GM21717 (cell line): ENCODE measurements around the gene ANP32B.

Experiments used
- ATAC-seq: cut with Tn5 transposase; IDR thresholded peaks from one replicate; pipeline ENCODE4 v1.9.1; 2021; ENCODE audit warnings: mild to moderate bottlenecking, moderate library complexity; ENCODE audit not compliant: unreplicated experiment

The ANP32B gene

DNA sequence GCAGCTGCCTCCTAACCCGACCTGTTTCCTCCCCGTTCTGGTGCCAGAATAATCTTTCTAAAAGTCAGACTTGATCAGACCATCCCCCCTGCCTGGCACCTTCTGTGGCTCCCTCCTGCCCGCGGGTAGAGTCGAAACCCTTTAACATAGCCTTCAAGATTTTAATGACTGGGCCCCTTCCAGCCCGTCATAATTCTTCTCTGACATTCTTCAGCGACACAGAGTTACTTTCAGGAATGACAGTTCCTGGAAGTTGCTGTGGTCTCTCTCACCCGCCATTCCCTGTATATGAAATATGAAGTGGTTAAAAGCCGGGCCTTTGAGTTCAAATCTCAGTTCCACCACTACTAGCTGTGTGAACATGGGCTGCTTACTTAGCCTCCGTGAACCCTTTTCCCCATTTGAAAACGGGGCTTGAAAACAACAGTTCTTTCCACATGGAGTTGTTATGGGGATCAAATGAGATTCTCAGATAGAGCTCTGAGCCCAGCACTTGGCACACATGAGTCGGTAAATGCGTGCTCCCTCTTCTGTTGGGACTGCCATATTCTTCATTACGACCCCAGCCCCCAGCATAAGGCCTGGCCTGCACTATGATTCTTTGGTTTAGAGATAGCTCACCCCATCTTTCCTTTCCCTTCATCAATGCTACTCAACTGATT lies 74.1 kb downstream of the ANP32B start:
- ATAC-seq = no peak

DNA sequence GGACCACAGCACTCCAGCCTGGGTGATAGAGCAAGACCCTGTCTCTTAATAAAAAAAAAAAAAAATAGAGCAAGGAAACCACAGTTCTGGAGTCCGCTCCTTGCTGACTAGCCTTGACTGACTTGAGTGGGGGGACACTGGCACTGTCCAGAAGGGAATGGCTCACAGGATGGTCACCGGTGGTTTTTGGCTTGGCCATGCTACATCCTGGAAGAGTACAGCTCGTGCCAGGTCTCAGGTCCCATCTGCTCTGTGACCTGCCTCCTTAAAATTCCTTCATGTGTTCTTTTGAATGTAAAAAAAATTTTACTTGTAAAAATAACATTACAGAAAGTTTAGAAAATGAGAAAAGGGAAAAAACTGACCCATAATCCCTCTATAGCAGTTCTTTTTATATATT lies 79.0 kb downstream of the ANP32B start:
- no peak for ATAC-seq

DNA sequence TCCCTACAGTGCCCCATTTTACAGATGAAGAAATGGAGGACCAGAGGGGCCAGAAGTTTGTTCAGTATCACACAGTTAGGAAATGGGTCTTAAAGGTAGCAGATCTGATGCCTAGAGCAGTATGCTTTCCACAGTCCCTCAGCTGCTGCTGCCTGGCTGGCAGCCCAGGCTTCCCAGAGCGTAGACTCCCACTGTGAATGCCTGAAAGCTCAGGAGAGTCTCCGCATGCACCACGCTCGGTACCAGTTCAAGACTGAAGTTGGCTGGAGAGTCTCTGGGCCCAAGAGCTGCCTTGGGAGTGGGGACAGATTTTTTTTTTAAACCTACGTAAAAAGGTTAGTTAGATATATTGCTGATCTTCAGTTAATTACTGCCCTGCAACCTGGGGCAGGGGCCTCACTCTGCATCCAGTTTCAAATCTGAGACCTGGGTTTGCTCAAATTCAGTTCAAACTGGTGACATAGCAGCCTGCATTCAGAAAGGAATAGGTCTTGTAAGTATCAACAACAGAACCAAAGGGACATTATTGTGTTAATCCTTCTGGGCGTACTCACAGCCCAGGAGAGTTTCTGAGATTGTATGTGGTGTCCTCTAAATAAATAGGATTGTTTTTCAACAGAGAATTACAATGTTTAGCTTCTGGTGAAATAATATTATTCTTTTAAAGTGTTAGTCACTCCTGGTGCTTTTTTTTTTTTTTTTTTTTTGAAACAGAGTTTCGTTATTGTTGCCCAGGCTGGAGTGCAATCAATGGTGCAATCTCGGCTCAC lies 81.7 kb downstream of the ANP32B start:
- ATAC-seq = no peak
